ENCODE measurements around the gene PHETA2. TPM values are rescaled to one million over a fixed set of nuclear protein-coding genes. Genes with fewer than 3 reads are reported as not detected.

Gene PHETA2
- total and polyA plus RNA-seq, 8 donors = 11.2 to 20.4 (median 16.5) TPM

GRCh38 chr22:42078469-42079318 is 4.6 kb downstream of the PHETA2 start:
- TF ChIP-seq, protein P1, sequence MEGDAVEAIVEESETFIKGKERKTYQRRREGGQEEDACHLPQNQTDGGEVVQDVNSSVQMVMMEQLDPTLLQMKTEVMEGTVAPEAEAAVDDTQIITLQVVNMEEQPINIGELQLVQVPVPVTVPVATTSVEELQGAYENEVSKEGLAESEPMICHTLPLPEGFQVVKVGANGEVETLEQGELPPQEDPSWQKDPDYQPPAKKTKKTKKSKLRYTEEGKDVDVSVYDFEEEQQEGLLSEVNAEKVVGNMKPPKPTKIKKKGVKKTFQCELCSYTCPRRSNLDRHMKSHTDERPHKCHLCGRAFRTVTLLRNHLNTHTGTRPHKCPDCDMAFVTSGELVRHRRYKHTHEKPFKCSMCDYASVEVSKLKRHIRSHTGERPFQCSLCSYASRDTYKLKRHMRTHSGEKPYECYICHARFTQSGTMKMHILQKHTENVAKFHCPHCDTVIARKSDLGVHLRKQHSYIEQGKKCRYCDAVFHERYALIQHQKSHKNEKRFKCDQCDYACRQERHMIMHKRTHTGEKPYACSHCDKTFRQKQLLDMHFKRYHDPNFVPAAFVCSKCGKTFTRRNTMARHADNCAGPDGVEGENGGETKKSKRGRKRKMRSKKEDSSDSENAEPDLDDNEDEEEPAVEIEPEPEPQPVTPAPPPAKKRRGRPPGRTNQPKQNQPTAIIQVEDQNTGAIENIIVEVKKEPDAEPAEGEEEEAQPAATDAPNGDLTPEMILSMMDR (IDR thresholded peaks at IDR 0.05) = no peak
- Histone ChIP-seq H3K4me1 (peaks cover 26 to 53% of the 10 kb centered on the region in 2 donors), H3K27ac (peak overlapping the region; percentile 96 to 99), H3K9me3 (no peaks in the 10 kb centered on the region), H3K27me3 (no peaks in the 10 kb centered on the region), H3K4me3 (peak overlapping the region; percentile 49 to 59), H3K36me3 (peaks cover 0 to 36% of the 10 kb centered on the region in 2 donors)
- ATAC-seq (peak; percentile 6), DNase-seq (no peak)
- intact Hi-C loops (cut with DNase I) = no loop called here

- Histone ChIP-seq H3K4me3 (peak within 1 kb of the TSS; percentile 49 to 59), H3K27me3 (no peaks in the 10 kb centered on the region), H3K27ac (peak within 1 kb of the TSS; percentile 96 to 99), H3K9me3 (no peaks in the 10 kb centered on the region), H3K4me1 (peaks cover 22 to 46% of the 10 kb centered on the region in 2 donors), H3K36me3 (peaks cover 0 to 45% of the 10 kb centered on the region in 2 donors)
- ATAC-seq = peak; percentile 94
- intact Hi-C loops (cut with DNase I) = no loop called here
- DNase-seq = peak; percentile 98 to 100 (median 100)
- TF ChIP-seq, protein P1 (IDR thresholded peaks at IDR 0.05) = peak in 1 of 2 donors; percentile 5
Observed at GRCh38 chr22:42079319-42080251, 5.5 kb downstream of the PHETA2 start, which contains the start of gene SMDT1. Gene SMDT1, plus strand, starts transcription at chr22:42079700. Its CDS starts 69 bp downstream, at chr22:42079769.

DNA sequence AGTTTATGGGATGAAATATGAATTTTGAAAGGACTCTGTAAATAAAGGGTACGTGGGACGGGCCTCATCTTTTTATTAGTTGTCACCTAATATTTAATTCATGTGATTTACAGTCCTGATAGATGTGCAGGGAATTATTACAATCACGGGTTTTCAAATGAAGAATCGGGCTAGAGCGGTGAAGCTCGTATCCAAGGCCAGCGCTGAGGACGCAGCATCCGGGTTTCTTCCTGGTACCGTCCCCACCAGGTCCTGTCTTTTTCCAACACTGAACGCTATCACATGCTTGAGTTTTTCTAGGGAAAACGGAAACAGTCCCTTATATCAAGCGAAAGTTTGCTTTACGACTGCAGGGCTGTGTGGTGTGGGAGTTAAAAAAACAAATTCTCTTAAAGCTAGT is 6.2 kb downstream of the PHETA2 start:
- intact Hi-C loops (cut with DNase I) = no loop called here
- Histone ChIP-seq H3K27me3 (no peaks in the 10 kb centered on the region), H3K9me3 (no peaks in the 10 kb centered on the region), H3K4me1 (peaks cover 17 to 39% of the 10 kb centered on the region in 2 donors), H3K27ac (peak overlapping the region; percentile 96 to 99), H3K36me3 (peaks cover 0 to 52% of the 10 kb centered on the region in 2 donors), H3K4me3 (peak overlapping the region; percentile 49 to 59)
- ATAC-seq = peak; percentile 27
- TF ChIP-seq, protein P1 (IDR thresholded peaks at IDR 0.05) = no peak
- peak in 2 of 4 donors; percentile 35 to 65 for DNase-seq

DNA sequence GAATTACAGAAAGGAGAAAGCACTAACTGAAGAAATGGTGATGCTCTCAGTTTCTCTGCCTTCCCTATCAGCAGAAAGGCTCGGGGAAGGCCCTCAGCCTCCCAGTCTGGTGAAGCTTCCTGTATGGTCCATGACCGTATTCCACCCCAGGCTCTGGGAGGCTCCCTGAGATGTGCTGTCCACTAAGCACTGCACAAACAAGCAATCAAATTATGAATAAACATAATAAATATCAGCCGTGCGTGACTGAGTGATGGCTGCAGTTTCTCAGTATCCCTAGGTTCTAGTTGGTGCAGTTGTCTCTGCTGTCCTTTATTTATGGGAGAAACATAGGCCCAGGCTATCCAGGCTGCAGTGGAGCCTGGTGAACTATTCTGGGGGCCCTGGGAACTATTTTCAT is 9.1 kb downstream of the PHETA2 start:
- TF ChIP-seq, protein P1 (IDR thresholded peaks at IDR 0.05) = no peak
- H3K27me3 ChIP-seq = no peaks in the 10 kb centered on the region
- H3K36me3 ChIP-seq = peaks cover 0 to 54% of the 10 kb centered on the region in 2 donors
- H3K4me1 ChIP-seq = peaks cover 16 to 36% of the 10 kb centered on the region in 2 donors
- no peak overlapping the region for H3K4me3 ChIP-seq
- H3K9me3 ChIP-seq = no peaks in the 10 kb centered on the region
- ATAC-seq = no peak
- no peak overlapping the region for H3K27ac ChIP-seq
- DNase-seq = no peak
- intact Hi-C loops (cut with DNase I) = no loop called here

Data from left lung (tissue), 10 donors.